ENCODE measurements around the gene PRR35. TPM values are rescaled to one million over a fixed set of nuclear protein-coding genes. Genes with fewer than 3 reads are reported as not detected.

PRR35 gene
- total and polyA plus RNA-seq, 8 donors = 0.06 TPM; not detected in 7

GRCh38 chr16:533391-534123, 26.6 kb upstream of the PRR35 start:
- no peak overlapping the region for H3K27ac ChIP-seq
- no peak for TF ChIP-seq CTCF (IDR thresholded peaks at IDR 0.05)
- DNase-seq (no peak), ATAC-seq (no peak)
- no peaks in the 10 kb centered on the region for H3K9me3 ChIP-seq
- no peak overlapping the region for H3K4me3 ChIP-seq
- intact Hi-C loops (cut with DNase I) = no loop called here
- peaks cover 0 to 53% of the 10 kb centered on the region in 2 donors for H3K36me3 ChIP-seq
- peaks cover 11 to 28% of the 10 kb centered on the region in 2 donors for H3K4me1 ChIP-seq
- H3K27me3 ChIP-seq = no peaks in the 10 kb centered on the region

- Histone ChIP-seq H3K36me3 (peaks cover 0 to 56% of the 10 kb centered on the region in 2 donors), H3K4me3 (no peak overlapping the region), H3K9me3 (no peaks in the 10 kb centered on the region), H3K4me1 (peaks cover 6 to 23% of the 10 kb centered on the region in 2 donors), H3K27me3 (no peaks in the 10 kb centered on the region), H3K27ac (no peak overlapping the region)
- intact Hi-C loops (cut with DNase I) = no loop called here
- DNase-seq (no peak), ATAC-seq (no peak)
- no peak for TF ChIP-seq CTCF (IDR thresholded peaks at IDR 0.05)
Measured at GRCh38 chr16:534135-534534, 26.1 kb upstream of the PRR35 start.

DNA sequence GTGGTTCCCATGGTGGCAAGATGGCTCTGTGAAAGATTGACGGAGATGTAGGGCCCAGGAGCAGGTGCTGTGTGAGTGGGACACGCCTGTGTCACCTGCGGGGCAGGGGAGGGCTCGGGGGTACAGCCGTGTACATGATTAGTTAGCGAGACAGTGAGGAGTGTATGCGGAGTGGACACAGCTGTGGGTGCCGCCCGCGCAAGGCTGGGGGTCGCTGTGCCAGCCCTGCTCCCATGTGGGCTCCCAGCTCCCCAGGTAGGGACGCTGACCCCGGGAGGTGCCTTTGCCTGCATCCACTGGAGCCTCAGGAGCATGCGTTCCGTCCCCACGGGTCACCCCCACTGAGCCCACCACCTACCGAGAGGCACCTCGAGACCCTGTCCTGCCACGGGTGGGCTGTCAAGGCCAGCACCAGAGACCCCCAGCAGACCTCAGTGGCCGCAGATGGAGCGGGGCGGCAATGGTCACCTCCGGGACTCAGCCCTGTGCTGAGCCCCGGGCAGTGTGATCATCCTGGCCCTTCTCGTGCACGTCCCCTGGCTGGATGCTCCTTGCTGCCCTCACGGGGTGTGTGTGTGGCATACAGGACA, 25.2 kb upstream of the PRR35 start:
- H3K4me3 ChIP-seq = no peak overlapping the region
- peak; percentile 6 for ATAC-seq
- H3K27ac ChIP-seq = no peak overlapping the region
- no peaks in the 10 kb centered on the region for H3K27me3 ChIP-seq
- TF ChIP-seq CTCF (IDR thresholded peaks at IDR 0.05) = no peak
- H3K36me3 ChIP-seq = peaks cover 0 to 61% of the 10 kb centered on the region in 2 donors
- H3K4me1 ChIP-seq = peaks cover 0 to 14% of the 10 kb centered on the region in 2 donors
- DNase-seq = no peak
- no peaks in the 10 kb centered on the region for H3K9me3 ChIP-seq
- intact Hi-C loops (cut with DNase I) = no loop called here

GRCh38 chr16:535446-536405, 24.5 kb upstream of the PRR35 start:
- H3K27ac ChIP-seq = no peak overlapping the region
- no peak for TF ChIP-seq CTCF (IDR thresholded peaks at IDR 0.05)
- H3K27me3 ChIP-seq = no peaks in the 10 kb centered on the region
- peak; percentile 88 for ATAC-seq
- H3K4me3 ChIP-seq = no peak overlapping the region
- H3K4me1 ChIP-seq = peaks cover 0 to 7% of the 10 kb centered on the region in 2 donors
- no peaks in the 10 kb centered on the region for H3K9me3 ChIP-seq
- peak in 1 of 4 donors; percentile 58 for DNase-seq
- peaks cover 0 to 64% of the 10 kb centered on the region in 2 donors for H3K36me3 ChIP-seq
- intact Hi-C loops (cut with DNase I) = no loop called here
